ENCODE data around the gene NDUFS6. TPM values are rescaled to one million over a fixed set of nuclear protein-coding genes. Genes with fewer than 3 reads are reported as not detected.
"Not testable (repeated sequence)": the region's sequence is repeated elsewhere in the genome, so short reads cannot be mapped to it uniquely, and the experiment has no call there.

Gene NDUFS6
- total RNA-seq, 2 experiments from 2014 or later, result 20.8 to 31.7 TPM

GRCh38 chr5:1789834-1790471 lies 11.3 kb upstream of the NDUFS6 start:
- Mint-ChIP-seq H3K4me1 (peaks cover 64% of the 10 kb centered on the region), H3K27ac (no peak overlapping the region), H3K27me3 (no peaks in the 10 kb centered on the region), H3K9me3 (peaks cover 2% of the 10 kb centered on the region), H3K36me3 (ENCODE audit: low read depth) (peaks cover 4% of the 10 kb centered on the region), H3K4me3 (no peak overlapping the region)
- DNase-seq, result no peak
- ChIA-PET POLR2A (no interaction called here), CTCF (no interaction called here)

GRCh38 chr5:1791176-1791575 lies 10.0 kb upstream of the NDUFS6 start:
- DNase-seq, result no peak
- H3K9me3 Mint-ChIP-seq, result peaks cover 2% of the 10 kb centered on the region
- ChIA-PET POLR2A (no interaction called here), CTCF (no interaction called here)
- H3K4me3 Mint-ChIP-seq, result no peak overlapping the region
- peaks cover 4% of the 10 kb centered on the region for H3K36me3 Mint-ChIP-seq (ENCODE audit: low read depth)
- H3K4me1 Mint-ChIP-seq, result peaks cover 65% of the 10 kb centered on the region
- H3K27me3 Mint-ChIP-seq, result no peaks in the 10 kb centered on the region
- H3K27ac Mint-ChIP-seq, result peak overlapping the region; percentile 98

- ChIA-PET POLR2A (interaction anchor here (1.2 kb wide), 1 partner anchor 8 kb away, joined by 5 read pairs; the partner anchor contains the start of gene NDUFS6), CTCF (interaction anchor here (0.5 to 0.9 kb wide), 3 partner anchors 8 to 1661 kb away, joined by 3 to 4 read pairs (median 3); no protein-coding TSS in a partner anchor)
- DNase-seq, result peak; percentile 88
- H3K27ac Mint-ChIP-seq, result peak overlapping the region; percentile 98
- peaks cover 19% of the 10 kb centered on the region for H3K36me3 Mint-ChIP-seq (ENCODE audit: low read depth)
- peaks cover 2% of the 10 kb centered on the region for H3K9me3 Mint-ChIP-seq
- peaks cover 77% of the 10 kb centered on the region for H3K4me1 Mint-ChIP-seq
- H3K4me3 Mint-ChIP-seq, result peak overlapping the region; percentile 75
- no peaks in the 10 kb centered on the region for H3K27me3 Mint-ChIP-seq
Observed at GRCh38 chr5:1792842-1793266, 8.4 kb upstream of the NDUFS6 start.

GRCh38 chr5:1793301-1793740 lies 7.9 kb upstream of the NDUFS6 start:
- peak; percentile 33 for DNase-seq
- Mint-ChIP-seq H3K9me3 (peaks cover 2% of the 10 kb centered on the region), H3K27me3 (no peaks in the 10 kb centered on the region), H3K4me3 (peak overlapping the region; percentile 75), H3K4me1 (peaks cover 80% of the 10 kb centered on the region), H3K36me3 (ENCODE audit: low read depth) (peaks cover 23% of the 10 kb centered on the region), H3K27ac (peak overlapping the region; percentile 98)
- POLR2A ChIA-PET, result interaction anchor here (1.2 kb wide), 1 partner anchor 8 kb away, joined by 5 read pairs; the partner anchor contains the start of gene NDUFS6
- CTCF ChIA-PET, result interaction anchor here (0.5 to 0.7 kb wide), 2 partner anchors 15 to 1661 kb away, joined by 3 to 4 read pairs; no protein-coding TSS in a partner anchor

GRCh38 chr5:1793966-1794900 lies 7.0 kb upstream of the NDUFS6 start:
- H3K4me1 Mint-ChIP-seq, result peaks cover 81% of the 10 kb centered on the region
- H3K27ac Mint-ChIP-seq, result peak overlapping the region; percentile 98
- POLR2A ChIA-PET, result no interaction called here
- no peak for DNase-seq
- peaks cover 2% of the 10 kb centered on the region for H3K9me3 Mint-ChIP-seq
- no peaks in the 10 kb centered on the region for H3K27me3 Mint-ChIP-seq
- H3K36me3 Mint-ChIP-seq (ENCODE audit: low read depth), result peaks cover 26% of the 10 kb centered on the region
- CTCF ChIA-PET, result no interaction called here
- peak overlapping the region; percentile 75 for H3K4me3 Mint-ChIP-seq

- Mint-ChIP-seq H3K4me3 (no peak overlapping the region), H3K27me3 (no peaks in the 10 kb centered on the region), H3K36me3 (ENCODE audit: low read depth) (peaks cover 28% of the 10 kb centered on the region), H3K4me1 (peaks cover 76% of the 10 kb centered on the region), H3K9me3 (peaks cover 2% of the 10 kb centered on the region), H3K27ac (peak overlapping the region; percentile 61)
- ChIA-PET POLR2A (no interaction called here), CTCF (no interaction called here)
- DNase-seq, result no peak
Observed at GRCh38 chr5:1794901-1795290, 6.3 kb upstream of the NDUFS6 start.

GRCh38 chr5:1795506-1795905 lies 5.7 kb upstream of the NDUFS6 start:
- Mint-ChIP-seq H3K4me3 (no peak overlapping the region), H3K36me3 (ENCODE audit: low read depth) (peaks cover 28% of the 10 kb centered on the region), H3K27ac (no peak overlapping the region), H3K4me1 (peaks cover 71% of the 10 kb centered on the region), H3K9me3 (peaks cover 2% of the 10 kb centered on the region), H3K27me3 (no peaks in the 10 kb centered on the region)
- ChIA-PET POLR2A (no interaction called here), CTCF (no interaction called here)
- DNase-seq, result no peak

- no peak overlapping the region for H3K4me3 Mint-ChIP-seq
- POLR2A ChIA-PET, result no interaction called here
- H3K27ac Mint-ChIP-seq, result peak overlapping the region; percentile 68
- CTCF ChIA-PET, result no interaction called here
- peaks cover 70% of the 10 kb centered on the region for H3K4me1 Mint-ChIP-seq
- peaks cover 2% of the 10 kb centered on the region for H3K9me3 Mint-ChIP-seq
- H3K36me3 Mint-ChIP-seq (ENCODE audit: low read depth), result peaks cover 28% of the 10 kb centered on the region
- no peaks in the 10 kb centered on the region for H3K27me3 Mint-ChIP-seq
- DNase-seq, result no peak
Observed at GRCh38 chr5:1795931-1796330, 5.3 kb upstream of the NDUFS6 start.

GRCh38 chr5:1796371-1797102 lies 4.7 kb upstream of the NDUFS6 start:
- peak overlapping the region; percentile 68 for H3K27ac Mint-ChIP-seq
- H3K9me3 Mint-ChIP-seq, result peaks cover 2% of the 10 kb centered on the region
- CTCF ChIA-PET, result no interaction called here
- no peak overlapping the region for H3K4me3 Mint-ChIP-seq
- DNase-seq, result no peak
- peaks cover 64% of the 10 kb centered on the region for H3K4me1 Mint-ChIP-seq
- peaks cover 28% of the 10 kb centered on the region for H3K36me3 Mint-ChIP-seq (ENCODE audit: low read depth)
- POLR2A ChIA-PET, result no interaction called here
- H3K27me3 Mint-ChIP-seq, result no peaks in the 10 kb centered on the region

GRCh38 chr5:1797103-1797800 lies 4.0 kb upstream of the NDUFS6 start:
- Mint-ChIP-seq H3K27me3 (no peaks in the 10 kb centered on the region), H3K4me3 (no peak overlapping the region), H3K27ac (no peak overlapping the region), H3K4me1 (peaks cover 61% of the 10 kb centered on the region), H3K36me3 (ENCODE audit: low read depth) (peaks cover 28% of the 10 kb centered on the region), H3K9me3 (peaks cover 2% of the 10 kb centered on the region)
- ChIA-PET CTCF (no interaction called here), POLR2A (no interaction called here)
- no peak for DNase-seq

- peak overlapping the region; percentile 100 for H3K4me3 Mint-ChIP-seq
- POLR2A ChIA-PET, result no interaction called here
- no peak for DNase-seq
- peaks cover 60% of the 10 kb centered on the region for H3K4me1 Mint-ChIP-seq
- CTCF ChIA-PET, result no interaction called here
- H3K9me3 Mint-ChIP-seq, result peaks cover 2% of the 10 kb centered on the region
- H3K27me3 Mint-ChIP-seq, result no peaks in the 10 kb centered on the region
- H3K27ac Mint-ChIP-seq, result no peak overlapping the region
- H3K36me3 Mint-ChIP-seq (ENCODE audit: low read depth), result peaks cover 29% of the 10 kb centered on the region
Observed at GRCh38 chr5:1797855-1798254, 3.4 kb upstream of the NDUFS6 start.

GRCh38 chr5:1798589-1798988 lies 2.6 kb upstream of the NDUFS6 start:
- Mint-ChIP-seq H3K4me3 (peak overlapping the region; percentile 100), H3K36me3 (ENCODE audit: low read depth) (peaks cover 33% of the 10 kb centered on the region), H3K4me1 (peaks cover 59% of the 10 kb centered on the region), H3K27ac (peak overlapping the region; percentile 85)
- CTCF ChIA-PET, result interaction anchor here (0.8 kb wide), 1 partner anchor 154 kb away, joined by 3 read pairs; no protein-coding TSS in a partner anchor
- DNase-seq, POLR2A ChIA-PET, H3K27me3 Mint-ChIP-seq, H3K9me3 Mint-ChIP-seq: not testable (repeated sequence)
